Fibroblast of the aortic adventitia (primary cell): Measurements from ENCODE around the gene NUP155. TPM values are rescaled to one million over a fixed set of nuclear protein-coding genes. Genes with fewer than 3 reads are reported as not detected.
"Not testable (repeated sequence)": the region's sequence is repeated elsewhere in the genome, so short reads cannot be mapped to it uniquely, and the experiment has no call there.

Experiments
- DNase-seq: peaks from one replicate; pipeline ENCODE4 v3.0.0-alpha.2; 2010; ENCODE audit warnings: low read depth
- H3K4me3 ChIP-seq: 2 replicates; pipeline ENCODE4 v1.5.1; 2011; ENCODE audit warnings: low read depth, mild to moderate bottlenecking, control low read depth, low read length, moderate library complexity
- total RNA-seq: library from RNA; depleted of rRNA; stranded (reverse); fragments of >200 nt; gene quantifications from 2 replicates; pipeline ENCODE4 v1.2.3, GENCODE V29; 2012; ENCODE audit warnings: low replicate concordance
- TF ChIP-seq, protein P1 (sequence below): IDR thresholded peaks from 2 replicates; pipeline ENCODE4 v1.5.1; 2011; ENCODE audit warnings: mild to moderate bottlenecking, low read length, control low read depth, inconsistent platforms; ENCODE audit not compliant: insufficient read depth

NUP155 gene
- total RNA-seq, 1 donor, result 62.0 TPM

- TF ChIP-seq, protein P1, sequence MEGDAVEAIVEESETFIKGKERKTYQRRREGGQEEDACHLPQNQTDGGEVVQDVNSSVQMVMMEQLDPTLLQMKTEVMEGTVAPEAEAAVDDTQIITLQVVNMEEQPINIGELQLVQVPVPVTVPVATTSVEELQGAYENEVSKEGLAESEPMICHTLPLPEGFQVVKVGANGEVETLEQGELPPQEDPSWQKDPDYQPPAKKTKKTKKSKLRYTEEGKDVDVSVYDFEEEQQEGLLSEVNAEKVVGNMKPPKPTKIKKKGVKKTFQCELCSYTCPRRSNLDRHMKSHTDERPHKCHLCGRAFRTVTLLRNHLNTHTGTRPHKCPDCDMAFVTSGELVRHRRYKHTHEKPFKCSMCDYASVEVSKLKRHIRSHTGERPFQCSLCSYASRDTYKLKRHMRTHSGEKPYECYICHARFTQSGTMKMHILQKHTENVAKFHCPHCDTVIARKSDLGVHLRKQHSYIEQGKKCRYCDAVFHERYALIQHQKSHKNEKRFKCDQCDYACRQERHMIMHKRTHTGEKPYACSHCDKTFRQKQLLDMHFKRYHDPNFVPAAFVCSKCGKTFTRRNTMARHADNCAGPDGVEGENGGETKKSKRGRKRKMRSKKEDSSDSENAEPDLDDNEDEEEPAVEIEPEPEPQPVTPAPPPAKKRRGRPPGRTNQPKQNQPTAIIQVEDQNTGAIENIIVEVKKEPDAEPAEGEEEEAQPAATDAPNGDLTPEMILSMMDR, result no peak
- DNase-seq, result no peak
- no peak overlapping the region for H3K4me3 ChIP-seq
Observed at GRCh38 chr5:37275511-37275910, 95.4 kb downstream of the NUP155 start.

DNA sequence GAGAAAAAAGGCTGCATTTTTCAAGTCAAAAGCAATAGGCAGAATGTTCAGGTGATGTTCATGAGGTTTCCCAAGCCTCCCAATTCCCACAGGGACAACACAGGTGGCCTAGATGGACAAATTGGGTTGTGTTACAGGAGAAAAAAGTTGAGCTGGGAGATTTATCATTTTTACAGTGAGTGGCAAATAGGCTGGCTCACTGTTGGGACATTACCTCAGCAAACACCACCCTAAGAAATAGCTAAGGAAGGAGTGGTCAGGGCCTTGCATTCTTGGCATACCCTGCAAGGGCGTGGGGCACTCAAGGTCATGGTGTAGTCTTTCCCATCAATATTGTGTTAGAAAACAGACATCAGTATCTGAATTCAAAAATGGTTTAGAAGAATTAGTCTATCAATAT lies 98.4 kb downstream of the NUP155 start:
- H3K4me3 ChIP-seq, result no peak overlapping the region
- peak; percentile 49 for DNase-seq
- TF ChIP-seq, protein P1, result no peak

DNA sequence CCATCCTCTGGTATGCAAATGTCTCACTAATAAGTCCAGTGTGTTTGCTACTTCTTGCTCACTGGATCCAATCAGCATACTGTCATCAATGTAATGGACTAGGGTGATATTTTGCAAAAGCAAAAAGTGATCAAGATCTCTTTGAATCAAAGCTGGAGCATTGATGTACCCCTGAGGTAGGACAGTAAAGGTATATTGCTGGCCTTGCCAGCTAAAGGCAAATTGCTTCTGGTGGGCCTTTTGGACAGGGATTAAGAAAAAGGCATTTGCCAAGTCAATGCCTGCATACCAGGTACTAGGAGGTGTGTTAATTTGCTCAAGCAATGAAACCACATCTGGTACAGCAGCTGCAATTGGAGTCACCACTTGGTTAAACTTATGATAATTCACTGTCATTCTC lies 102.8 kb downstream of the NUP155 start:
- not testable (repeated sequence) for H3K4me3 ChIP-seq, DNase-seq

- no peak overlapping the region for H3K4me3 ChIP-seq
- TF ChIP-seq, protein P1, result no peak
- DNase-seq, result no peak
Observed at GRCh38 chr5:37255774-37256358, 115.0 kb downstream of the NUP155 start.

DNA sequence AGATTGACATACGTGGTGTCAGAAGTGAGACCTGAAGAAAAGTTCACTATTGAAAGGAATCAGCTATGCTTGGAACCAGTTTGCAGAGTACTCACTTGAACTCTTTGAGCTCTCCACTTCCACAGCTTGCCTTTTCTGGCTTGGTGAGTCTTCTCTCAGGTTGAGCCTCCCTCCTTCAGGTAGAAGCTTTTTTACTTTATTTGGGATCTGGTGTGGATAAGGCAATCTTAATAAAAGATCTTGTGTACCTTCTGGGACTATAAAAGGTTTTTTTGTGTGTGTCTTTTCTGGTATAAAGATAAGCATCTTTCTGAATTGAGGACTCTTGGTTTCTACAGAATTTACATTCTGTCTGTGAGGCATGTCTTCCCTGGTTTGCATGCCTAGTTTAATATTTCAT lies 116.3 kb downstream of the NUP155 start:
- no peak for DNase-seq
- TF ChIP-seq, protein P1, result no peak
- no peak overlapping the region for H3K4me3 ChIP-seq

GRCh38 chr5:37251665-37252064 lies 119.2 kb downstream of the NUP155 start:
- no peak for DNase-seq
- TF ChIP-seq, protein P1, result no peak
- H3K4me3 ChIP-seq, result no peak overlapping the region

DNA sequence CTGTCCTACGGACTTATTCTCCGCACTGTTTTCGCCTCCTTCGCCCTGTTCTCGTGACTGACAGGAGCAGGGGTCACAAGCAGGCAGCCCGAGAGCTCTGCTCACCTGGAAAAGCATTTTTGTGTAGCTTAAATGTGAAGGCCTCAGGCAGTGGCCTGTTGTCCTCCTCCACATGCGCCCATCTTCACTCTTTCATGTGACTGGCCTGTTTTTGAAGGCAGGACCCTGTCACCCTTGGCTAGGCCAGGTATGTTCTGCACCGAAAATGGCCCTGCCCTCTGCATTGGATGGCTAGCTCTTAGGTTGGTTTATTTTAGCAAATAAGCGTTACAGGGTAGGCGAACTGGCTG lies 121.1 kb downstream of the NUP155 start:
- TF ChIP-seq, protein P1, result no peak
- peak overlapping the region; percentile 84 for H3K4me3 ChIP-seq
- no peak for DNase-seq
